Gastrocnemius medialis (tissue), 4 donors: Measurements from ENCODE around the gene UQCRC2. TPM values are rescaled to one million over a fixed set of nuclear protein-coding genes. Genes with fewer than 3 reads are reported as not detected.

Source experiments
- ATAC-seq, 2 donors: fragments of 150-250 bp; one replicate each; pipeline ENCODE4 v1.9.1; 2016
- DNase-seq, 2 donors: peaks; one replicate each; pipeline ENCODE4 v3.0.0-alpha.2; 2019
- H3K27ac ChIP-seq, 4 donors: fragments of 200-600 bp; sonication (generic); 1 replicate in 1 of 4; 2 replicates in 3 of 4; pipeline ENCODE4 v1.5.1; 2016 to 2018; ENCODE audit warnings: mild to moderate bottlenecking in 2 of 4, moderate library complexity in 1 of 4
- H3K27me3 ChIP-seq, 3 donors: fragments of 200-600 bp; sonication (generic) in 2 of 3; 1 replicate in 1 of 3; 2 replicates in 2 of 3; pipeline versions ENCODE4 v1.5.1 to v1.6.0; 2016 to 2019; ENCODE audit warnings: mild to moderate bottlenecking in 1 of 3, moderate library complexity in 1 of 3
- H3K36me3 ChIP-seq, 2 donors: fragments of 200-600 bp; sonication (generic) in 1 of 2; one replicate each; pipeline ENCODE4 v1.5.1; 2017 to 2018
- H3K4me1 ChIP-seq, 2 donors: fragments of 200-600 bp; sonication (generic) in 1 of 2; one replicate each; pipeline ENCODE4 v1.5.1; 2016 to 2017; ENCODE audit warnings: mild to moderate bottlenecking in 2 of 2
- H3K4me3 ChIP-seq, 4 donors: fragments of 200-600 bp; sonication (generic) in 3 of 4; 1 replicate in 1 of 4; 2 replicates in 3 of 4; pipeline ENCODE4 v1.5.1; 2016 to 2019; ENCODE audit warnings: mild to moderate bottlenecking in 2 of 4
- H3K9me3 ChIP-seq, 3 donors: fragments of 200-600 bp; sonication (generic) in 2 of 3; 1 replicate in 1 of 3; 2 replicates in 2 of 3; pipeline ENCODE4 v1.5.1; 2016 to 2019
- POLR2A ChIP-seq, 2 donors: fragments of 450-650 bp; IDR thresholded peaks; one replicate each; pipeline ENCODE4 v1.6.1; 2017; ENCODE audit warnings: antibody characterized with exemption in 2 of 2, mild to moderate bottlenecking in 2 of 2, moderate library complexity in 2 of 2
- in situ Hi-C, 4 donors: fragments of 200-750 bp; cut with MboI; loops; one replicate each; pipeline versions ENCODE4 v1.15.0 to v1.8.0; 2017; ENCODE audit warnings: low sequenced_read_pairs in 4 of 4
- intact Hi-C: fragments of 100-400 bp; cut with DNase I; formaldehyde crosslinking; loops from one replicate; pipeline ENCODE4 v1.15.1; 2023; ENCODE audit warnings: low total_unique reads
- total RNA-seq, 4 donors: library from RNA; depleted of rRNA; stranded (reverse); fragments of >200 nt; gene quantifications; one replicate each; pipeline versions ENCODE4 v1.1.0 to v1.2.3, GENCODE V29; 2016
- TF ChIP-seq, protein P1 (sequence below), 5 experiments: fragments of 450-650 bp in 3 of 5; fragments of 200-600 bp in 2 of 5; sonication (generic) in 2 of 5; IDR thresholded peaks in 4 of 5; conservative IDR thresholded peaks in 1 of 5; 1 replicate in 4 of 5; 2 replicates in 1 of 5; pipeline ENCODE4 v1.5.1; 2016 to 2019; ENCODE audit warnings: antibody characterized with exemption in 5 of 5, mild to moderate bottlenecking in 3 of 5, moderate library complexity in 3 of 5

The UQCRC2 gene
- total RNA-seq, 4 donors from 2014 or later: 204 to 335 (median 276) TPM

DNA sequence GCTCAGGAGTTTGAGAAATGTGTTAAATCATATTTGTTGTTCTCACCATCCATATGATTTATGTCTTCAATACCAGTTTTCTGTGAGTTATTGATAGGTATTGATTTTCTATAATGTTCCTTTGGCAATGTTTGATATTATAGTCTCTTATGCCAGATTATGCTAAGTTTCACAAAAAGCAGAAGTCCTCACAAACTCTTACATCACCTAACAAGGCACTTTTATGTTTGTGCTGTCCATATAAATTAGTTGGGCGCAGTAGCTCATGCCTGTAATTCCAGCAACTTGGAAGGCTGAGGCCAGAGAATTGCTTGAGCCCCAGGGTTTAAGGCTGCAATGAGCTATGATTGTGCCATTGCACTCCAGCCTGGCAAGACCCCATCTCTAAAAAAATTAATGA lies 12.6 kb upstream of the UQCRC2 start:
- ATAC-seq: no peak
- no peaks in the 10 kb centered on the region for H3K27me3 ChIP-seq
- no peaks in the 10 kb centered on the region for H3K36me3 ChIP-seq
- TF ChIP-seq, protein P1, sequence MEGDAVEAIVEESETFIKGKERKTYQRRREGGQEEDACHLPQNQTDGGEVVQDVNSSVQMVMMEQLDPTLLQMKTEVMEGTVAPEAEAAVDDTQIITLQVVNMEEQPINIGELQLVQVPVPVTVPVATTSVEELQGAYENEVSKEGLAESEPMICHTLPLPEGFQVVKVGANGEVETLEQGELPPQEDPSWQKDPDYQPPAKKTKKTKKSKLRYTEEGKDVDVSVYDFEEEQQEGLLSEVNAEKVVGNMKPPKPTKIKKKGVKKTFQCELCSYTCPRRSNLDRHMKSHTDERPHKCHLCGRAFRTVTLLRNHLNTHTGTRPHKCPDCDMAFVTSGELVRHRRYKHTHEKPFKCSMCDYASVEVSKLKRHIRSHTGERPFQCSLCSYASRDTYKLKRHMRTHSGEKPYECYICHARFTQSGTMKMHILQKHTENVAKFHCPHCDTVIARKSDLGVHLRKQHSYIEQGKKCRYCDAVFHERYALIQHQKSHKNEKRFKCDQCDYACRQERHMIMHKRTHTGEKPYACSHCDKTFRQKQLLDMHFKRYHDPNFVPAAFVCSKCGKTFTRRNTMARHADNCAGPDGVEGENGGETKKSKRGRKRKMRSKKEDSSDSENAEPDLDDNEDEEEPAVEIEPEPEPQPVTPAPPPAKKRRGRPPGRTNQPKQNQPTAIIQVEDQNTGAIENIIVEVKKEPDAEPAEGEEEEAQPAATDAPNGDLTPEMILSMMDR (IDR thresholded peaks at IDR 0.05 in 4 of 5, conservative IDR thresholded peaks at IDR 0.05 in 1 of 5): no peak
- TF ChIP-seq POLR2A (IDR thresholded peaks at IDR 0.05): no peak
- in situ Hi-C loops (no loop called here), intact Hi-C loops (no loop called here)
- no peak overlapping the region for H3K4me3 ChIP-seq
- H3K4me1 ChIP-seq: no peaks in the 10 kb centered on the region
- no peak for DNase-seq
- H3K27ac ChIP-seq: no peak overlapping the region
- H3K9me3 ChIP-seq: no peaks in the 10 kb centered on the region

GRCh38 chr16:21943571-21943970 lies 9.6 kb upstream of the UQCRC2 start:
- ATAC-seq: no peak

GRCh38 chr16:21946889-21947635 lies 6.1 kb upstream of the UQCRC2 start:
- Histone ChIP-seq H3K36me3 (no peaks in the 10 kb centered on the region), H3K27me3 (no peaks in the 10 kb centered on the region), H3K4me3 (no peak overlapping the region), H3K4me1 (peaks cover 14 to 23% of the 10 kb centered on the region in 2 donors), H3K27ac (no peak overlapping the region), H3K9me3 (no peaks in the 10 kb centered on the region)
- intact Hi-C loops: no loop called here
- DNase-seq (no peak), ATAC-seq (no peak)
- no peak for TF ChIP-seq POLR2A (IDR thresholded peaks at IDR 0.05)
- TF ChIP-seq, protein P1 (IDR thresholded peaks at IDR 0.05 in 4 of 5, conservative IDR thresholded peaks at IDR 0.05 in 1 of 5): no peak
- in situ Hi-C loops: no loop called here

More at GRCh38 chr16:21943571-21943970, 9.6 kb upstream of the UQCRC2 start:
- Histone ChIP-seq H3K4me3 (no peak overlapping the region), H3K36me3 (no peaks in the 10 kb centered on the region), H3K9me3 (no peaks in the 10 kb centered on the region), H3K27me3 (no peaks in the 10 kb centered on the region), H3K27ac (no peak overlapping the region), H3K4me1 (no peaks in the 10 kb centered on the region)
- TF ChIP-seq POLR2A (IDR thresholded peaks at IDR 0.05): no peak
- TF ChIP-seq, protein P1 (IDR thresholded peaks at IDR 0.05 in 4 of 5, conservative IDR thresholded peaks at IDR 0.05 in 1 of 5): no peak
- intact Hi-C loops: no loop called here
- in situ Hi-C loops: no loop called here
- DNase-seq: no peak

DNA sequence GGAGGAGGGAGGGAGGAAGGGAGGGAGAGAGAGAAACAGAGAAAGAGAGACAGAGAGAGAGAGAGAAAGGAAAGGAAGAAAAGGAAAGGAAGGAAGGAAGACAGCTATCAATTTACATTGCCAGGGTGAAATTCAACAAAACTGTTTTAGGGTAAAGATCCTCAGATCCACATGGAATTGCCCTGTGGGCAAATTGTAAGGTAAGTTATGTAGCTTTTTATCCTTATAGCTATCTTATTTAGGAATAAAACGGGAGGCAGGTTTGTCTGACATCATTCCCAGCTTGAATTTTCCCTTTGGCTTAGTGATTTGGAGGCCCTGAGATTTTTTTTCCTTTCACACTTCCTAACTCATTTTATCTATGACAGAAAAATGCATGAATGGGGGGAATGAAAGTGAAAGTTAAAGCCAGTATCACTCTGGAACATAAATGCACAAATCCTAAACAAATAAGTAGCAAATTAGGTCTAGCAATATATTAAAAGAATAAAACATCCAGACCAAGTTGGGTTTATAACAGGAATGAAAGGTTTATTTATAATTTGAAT lies 3.4 kb upstream of the UQCRC2 start:
- Histone ChIP-seq H3K27ac (no peak overlapping the region), H3K36me3 (no peaks in the 10 kb centered on the region), H3K4me3 (no peak overlapping the region), H3K9me3 (no peaks in the 10 kb centered on the region), H3K4me1 (peaks cover 26 to 33% of the 10 kb centered on the region in 2 donors), H3K27me3 (no peaks in the 10 kb centered on the region)
- intact Hi-C loops: loop anchor here (5.0 kb wide), 3 partner anchors 128 to 1608 kb away; partner anchors contain the start of genes EARS2, POLR3E and UBFD1
- ATAC-seq (no peak), DNase-seq (no peak)
- TF ChIP-seq POLR2A (IDR thresholded peaks at IDR 0.05): no peak
- TF ChIP-seq, protein P1 (IDR thresholded peaks at IDR 0.05 in 4 of 5, conservative IDR thresholded peaks at IDR 0.05 in 1 of 5): no peak
- in situ Hi-C loops: loop anchor here in 1 of 4 donors (25.0 kb wide), 1 partner anchor 137 kb away; no protein-coding TSS in a partner anchor
